SH-SY5Y (cell line): ENCODE measurements around the gene BRMS1L.
"Not testable (repeated sequence)": the region's sequence is repeated elsewhere in the genome, so short reads cannot be mapped to it uniquely, and the experiment has no call there.

Source experiments
- GATA2 ChIP-seq: IDR thresholded peaks from 2 replicates; pipeline ENCODE4 v1.6.1; 2011; ENCODE audit warnings: mild to moderate bottlenecking, low read depth, low read length
- GATA3 ChIP-seq: IDR thresholded peaks from 2 replicates; pipeline ENCODE4 v1.6.1; 2011; ENCODE audit warnings: low read depth, mild to moderate bottlenecking, low read length, moderate library complexity

Gene BRMS1L, protein sequence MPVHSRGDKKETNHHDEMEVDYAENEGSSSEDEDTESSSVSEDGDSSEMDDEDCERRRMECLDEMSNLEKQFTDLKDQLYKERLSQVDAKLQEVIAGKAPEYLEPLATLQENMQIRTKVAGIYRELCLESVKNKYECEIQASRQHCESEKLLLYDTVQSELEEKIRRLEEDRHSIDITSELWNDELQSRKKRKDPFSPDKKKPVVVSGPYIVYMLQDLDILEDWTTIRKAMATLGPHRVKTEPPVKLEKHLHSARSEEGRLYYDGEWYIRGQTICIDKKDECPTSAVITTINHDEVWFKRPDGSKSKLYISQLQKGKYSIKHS

DNA sequence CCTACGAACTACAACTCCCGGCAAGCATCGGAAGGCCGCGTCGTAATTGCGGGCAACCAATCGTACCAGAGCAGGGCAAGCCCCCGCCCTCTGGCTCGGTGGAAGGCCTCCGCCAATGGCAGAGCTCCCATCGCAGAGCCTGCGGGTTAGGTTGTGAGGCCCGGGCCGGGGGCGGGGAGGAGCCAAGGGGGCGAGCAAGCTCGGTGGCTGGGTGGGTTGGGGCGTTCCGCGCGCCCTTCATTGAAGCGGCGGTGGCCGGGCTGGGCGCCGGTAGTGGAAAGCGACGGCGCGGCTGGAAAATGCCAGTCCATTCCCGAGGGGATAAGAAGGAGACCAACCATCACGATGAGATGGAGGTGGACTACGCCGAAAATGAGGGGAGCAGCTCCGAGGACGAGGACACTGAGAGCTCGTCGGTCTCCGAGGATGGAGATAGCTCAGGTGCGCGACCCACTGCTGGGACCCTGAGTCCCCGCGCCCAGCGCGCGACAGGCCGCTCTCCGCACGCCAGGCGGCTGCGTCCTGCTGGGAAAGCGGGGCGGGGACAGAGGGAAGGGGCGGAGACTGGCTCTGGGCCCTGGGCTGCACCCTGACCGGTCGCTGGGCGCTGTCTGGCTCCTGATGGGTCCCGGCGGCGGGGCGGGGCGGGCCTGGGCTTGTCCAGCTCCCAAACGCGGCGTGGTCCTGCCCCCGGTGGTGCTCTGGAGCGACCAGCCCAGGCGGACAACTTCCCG, at the start of gene BRMS1L:
Gene BRMS1L, plus strand, starts transcription at position 121 of the 734 bp plus-strand sequence. Its CDS starts 179 bp downstream, at position 300.
- no peak for TF ChIP-seq GATA3
- TF ChIP-seq GATA2, result no peak

- TF ChIP-seq GATA2 (no peak), GATA3 (no peak)
Observed at GRCh38 chr14:35776823-35777222, 49.3 kb upstream of the BRMS1L start.

DNA sequence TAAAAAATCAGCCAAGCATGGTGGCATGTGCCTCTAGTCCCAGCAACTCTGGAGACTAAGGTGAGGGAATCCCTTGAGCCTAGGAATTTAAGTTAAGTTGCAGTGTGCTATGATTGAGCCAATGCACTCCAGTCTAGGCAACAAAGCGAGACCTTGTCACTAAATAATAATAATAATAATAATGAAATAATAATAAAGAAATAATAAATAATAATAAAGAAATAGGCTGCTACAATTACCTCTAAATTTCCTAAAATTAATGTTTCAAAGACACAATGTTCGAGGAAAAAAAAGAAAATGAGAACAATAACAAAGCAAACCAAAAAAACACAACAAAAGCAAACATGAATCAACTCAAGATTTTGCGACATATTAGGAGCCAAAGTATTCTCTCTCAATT, 46.8 kb upstream of the BRMS1L start:
- no peak for TF ChIP-seq GATA2
- TF ChIP-seq GATA3, result no peak

DNA sequence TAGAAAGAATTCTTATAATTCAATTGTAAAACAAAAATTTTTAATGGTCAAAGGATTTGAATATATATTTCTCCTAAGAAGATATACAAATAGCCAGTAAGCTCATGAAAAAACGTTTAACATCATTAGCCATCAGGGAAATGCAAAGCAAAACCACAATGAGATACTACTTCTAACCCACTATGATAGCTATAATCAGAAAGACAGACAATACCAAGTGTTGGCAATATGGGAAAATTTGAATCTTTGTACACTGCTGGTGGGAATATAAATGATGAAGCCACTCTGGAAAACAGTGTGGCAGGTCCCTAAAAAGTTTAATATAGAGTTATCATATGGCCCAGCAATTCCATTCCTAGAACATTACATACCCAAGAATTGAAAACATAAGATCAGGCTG, 42.4 kb upstream of the BRMS1L start:
- no peak for TF ChIP-seq GATA3
- TF ChIP-seq GATA2, result no peak

- no peak for TF ChIP-seq GATA3
Observed at GRCh38 chr14:35786856-35787255, 39.3 kb upstream of the BRMS1L start.

DNA sequence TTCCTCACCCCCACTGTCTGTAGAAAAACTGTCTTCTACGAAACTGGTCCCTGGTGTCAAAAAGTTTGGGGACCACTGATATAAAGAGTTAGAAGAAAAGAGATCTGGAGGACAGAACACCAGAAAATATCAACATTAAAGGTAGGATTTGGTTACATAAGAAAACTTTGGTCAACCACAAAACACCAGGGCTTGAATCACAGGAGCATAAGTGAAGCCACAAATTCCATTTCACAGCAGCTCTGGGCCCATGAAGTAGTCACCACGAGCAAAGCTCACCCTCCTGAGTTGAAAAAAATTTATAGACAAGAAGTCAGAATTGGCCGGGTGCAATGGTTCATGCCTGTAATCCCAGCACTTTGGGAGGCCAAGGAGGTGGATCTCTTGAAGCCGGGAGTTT, 36.5 kb upstream of the BRMS1L start:
- TF ChIP-seq GATA3, result no peak
- no peak for TF ChIP-seq GATA2

GRCh38 chr14:35797796-35798195, 28.3 kb upstream of the BRMS1L start:
- no peak for TF ChIP-seq GATA3
- no peak for TF ChIP-seq GATA2

DNA sequence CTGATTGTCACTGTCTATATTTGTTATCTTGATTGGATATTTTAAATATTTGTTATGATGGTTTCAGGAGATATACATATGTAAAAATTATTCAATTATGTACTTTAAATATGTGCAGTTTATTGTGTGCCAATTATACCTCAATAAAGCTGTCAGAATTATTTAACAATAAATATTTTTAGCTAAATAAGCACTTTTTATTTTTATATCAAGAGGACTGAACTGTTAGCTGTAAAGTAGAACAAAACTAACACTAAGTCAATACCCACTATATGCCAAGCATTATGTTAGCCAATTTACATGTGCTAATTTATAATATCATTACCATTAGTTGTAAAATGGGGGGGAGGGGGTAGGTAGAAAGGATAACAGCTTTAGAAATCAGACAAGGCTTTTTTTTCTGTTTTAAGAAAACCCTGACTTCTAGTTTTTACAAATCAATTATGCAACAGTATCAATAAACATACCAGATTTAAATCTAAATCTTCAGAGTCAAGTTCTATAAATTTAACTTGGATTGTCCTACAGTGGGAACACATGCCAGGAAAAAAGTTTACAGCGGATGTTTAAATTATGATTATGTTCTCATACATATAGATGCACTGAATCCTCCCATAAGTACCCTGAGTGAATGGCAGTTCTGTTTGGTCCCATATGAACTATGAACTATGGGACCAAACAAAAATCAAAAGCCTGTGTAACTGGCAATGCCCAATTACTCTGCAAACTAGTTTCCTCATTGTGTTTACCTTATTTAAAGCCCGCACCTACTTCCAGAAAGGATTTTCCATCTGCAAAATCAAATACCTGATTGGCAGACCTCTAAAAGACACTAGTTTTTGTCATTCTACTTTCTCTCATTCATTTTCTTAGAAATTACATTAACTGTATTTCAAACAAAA, 19.9 kb upstream of the BRMS1L start:
- no peak for TF ChIP-seq GATA3
- no peak for TF ChIP-seq GATA2

DNA sequence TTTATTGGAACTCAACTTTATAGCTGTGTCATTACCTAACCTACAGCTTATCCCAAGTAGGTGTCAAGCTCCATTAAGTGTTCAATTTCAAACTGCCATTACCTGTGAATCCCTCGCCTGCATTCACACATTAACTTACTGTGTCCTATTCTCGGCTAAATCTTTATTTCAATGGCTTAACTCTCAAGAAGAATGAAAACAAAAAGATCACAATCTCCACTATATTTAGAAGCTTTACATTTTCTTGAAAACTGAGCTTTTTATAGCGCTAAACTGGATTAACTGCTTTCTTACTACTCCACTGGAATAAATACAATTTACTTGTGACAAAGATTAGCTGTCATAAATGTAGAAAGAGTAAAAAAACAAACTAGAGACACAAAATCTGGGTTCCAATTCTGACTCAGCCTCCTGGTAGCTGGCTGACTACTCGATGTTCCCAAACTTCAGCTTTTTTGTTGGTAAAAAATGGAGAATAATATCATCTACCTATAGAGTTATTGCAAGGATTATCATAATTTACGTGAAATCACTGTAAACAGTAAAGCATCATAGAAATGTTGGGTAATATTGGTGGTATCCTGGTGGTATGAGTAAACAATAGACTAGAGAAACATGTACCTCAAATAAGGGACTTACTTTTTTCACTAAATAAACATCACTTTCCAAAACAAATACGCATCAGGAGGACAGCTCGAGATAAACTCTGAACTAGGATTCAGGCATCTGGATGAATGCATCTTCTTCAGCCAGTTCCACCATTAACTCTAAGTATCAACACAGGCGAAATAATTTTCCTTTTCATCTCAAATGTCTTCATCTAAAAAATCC, 18.8 kb upstream of the BRMS1L start:
- TF ChIP-seq GATA2 (no peak), GATA3 (no peak)

GRCh38 chr14:35808076-35808637, 18.0 kb upstream of the BRMS1L start:
- TF ChIP-seq GATA3 (no peak), GATA2 (no peak)

- TF ChIP-seq GATA2, GATA3: not testable (repeated sequence)
Observed at GRCh38 chr14:35808638-35809563, 17.2 kb upstream of the BRMS1L start, which contains the start of gene RALGAPA1. TSS of gene RALGAPA1 (minus strand) at chr14:35809295. CDS start at chr14:35808835, 460 bp downstream.

- TF ChIP-seq GATA3, result no peak
- no peak for TF ChIP-seq GATA2
Observed at GRCh38 chr14:35809597-35809996, 16.5 kb upstream of the BRMS1L start.
